Mucosa of stomach (tissue), 1 donor: ENCODE measurements around the gene HNRNPUL2.
"Not testable (repeated sequence)": the region's sequence is repeated elsewhere in the genome, so short reads cannot be mapped to it uniquely, and the experiment has no call there.

Source experiments
- H3K27me3 ChIP-seq: one replicate; pipeline ENCODE4 v1.7.0; 2013; ENCODE audit warnings: mild to moderate bottlenecking, low read length; ENCODE audit not compliant: control insufficient read depth, insufficient read depth
- H3K36me3 ChIP-seq: one replicate; pipeline ENCODE4 v1.7.0; 2013; ENCODE audit warnings: low read length; ENCODE audit not compliant: control insufficient read depth, insufficient read depth
- H3K4me1 ChIP-seq: one replicate; pipeline ENCODE4 v1.7.0; 2013; ENCODE audit warnings: mild to moderate bottlenecking, low read length; ENCODE audit not compliant: control insufficient read depth, insufficient read depth
- H3K4me3 ChIP-seq: one replicate; pipeline ENCODE4 v1.7.0; 2013; ENCODE audit warnings: low read length
- H3K9ac ChIP-seq: one replicate; pipeline ENCODE4 v1.7.0; 2013; ENCODE audit warnings: mild to moderate bottlenecking, low read length, moderate library complexity
- H3K9me3 ChIP-seq: one replicate; pipeline ENCODE4 v1.7.0; 2013; ENCODE audit warnings: mild to moderate bottlenecking, low read length, moderate library complexity; ENCODE audit not compliant: control insufficient read depth
- donor health status: Pancreatic carcinoma.

The HNRNPUL2 gene

DNA sequence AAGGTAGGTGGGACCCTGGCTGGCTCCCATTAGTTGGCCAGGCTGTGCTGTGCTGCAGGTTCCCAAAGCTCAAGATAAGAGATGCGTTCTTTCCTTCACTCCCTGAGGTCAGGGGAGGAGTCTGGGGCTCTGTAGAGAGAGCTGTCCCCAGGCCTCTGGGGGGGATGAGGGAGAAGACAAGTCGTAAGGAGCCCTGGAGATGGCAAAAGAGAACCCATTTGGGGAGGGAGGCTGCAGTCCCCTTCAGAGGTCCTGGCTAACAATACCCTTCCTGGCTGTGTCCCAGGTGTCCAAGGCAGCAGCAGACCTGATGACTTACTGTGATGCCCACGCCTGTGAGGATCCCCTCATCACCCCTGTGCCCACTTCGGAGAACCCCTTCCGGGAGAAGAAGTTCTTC is 18.9 kb downstream of the HNRNPUL2 start:
- H3K36me3 ChIP-seq: peaks cover 5% of the 10 kb centered on the region
- H3K9ac ChIP-seq: peak overlapping the region; percentile 92
- H3K27me3 ChIP-seq: no peaks in the 10 kb centered on the region
- H3K4me3 ChIP-seq: peak overlapping the region; percentile 52
- no peaks in the 10 kb centered on the region for H3K9me3 ChIP-seq
- peaks cover 52% of the 10 kb centered on the region for H3K4me1 ChIP-seq

- Histone ChIP-seq H3K27me3 (no peaks in the 10 kb centered on the region), H3K4me1 (peaks cover 42% of the 10 kb centered on the region), H3K36me3 (peaks cover 5% of the 10 kb centered on the region), H3K9me3 (no peaks in the 10 kb centered on the region), H3K4me3 (peak within 1 kb of the TSS; percentile 75), H3K9ac (peak within 1 kb of the TSS; percentile 45)
Measured at GRCh38 chr11:62707277-62707861, 19.9 kb downstream of the HNRNPUL2 start, which contains the start of the genes BSCL2 and GNG3. Gene BSCL2 (minus strand): TSS chr11:62707424. CDS start chr11:62707195, 229 bp downstream. Gene GNG3 (plus strand): TSS chr11:62707676. CDS start chr11:62708296, 620 bp downstream.

DNA sequence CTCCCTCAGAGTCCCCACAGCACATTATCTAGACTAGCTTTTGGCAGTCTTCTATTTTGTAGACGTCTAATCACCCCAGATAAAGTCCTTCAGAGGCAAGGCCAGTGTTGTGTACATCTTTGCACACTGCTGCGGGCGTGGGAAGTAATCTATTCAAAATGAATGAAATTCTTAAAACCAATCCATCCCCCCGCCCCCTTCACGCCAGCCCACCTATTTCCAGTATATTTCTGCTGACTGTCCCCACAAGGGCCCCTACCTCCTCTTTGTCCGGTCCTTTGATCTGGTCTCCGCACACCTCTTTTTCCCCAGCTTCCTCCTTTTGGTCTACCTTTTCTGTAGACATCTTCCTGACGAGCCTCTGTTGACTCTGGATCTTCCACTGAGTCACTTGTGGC is 20.4 kb downstream of the HNRNPUL2 start:
- H3K9ac ChIP-seq: peak overlapping the region; percentile 45
- H3K27me3 ChIP-seq: no peaks in the 10 kb centered on the region
- H3K36me3 ChIP-seq: peaks cover 5% of the 10 kb centered on the region
- H3K4me1 ChIP-seq: peaks cover 40% of the 10 kb centered on the region
- H3K9me3 ChIP-seq: no peaks in the 10 kb centered on the region
- H3K4me3 ChIP-seq: peak overlapping the region; percentile 75

- Histone ChIP-seq H3K9ac (peak overlapping the region; percentile 55), H3K4me3 (peak overlapping the region; percentile 75), H3K9me3 (no peaks in the 10 kb centered on the region), H3K4me1 (peaks cover 40% of the 10 kb centered on the region), H3K36me3 (peaks cover 5% of the 10 kb centered on the region), H3K27me3 (no peaks in the 10 kb centered on the region)
Measured at GRCh38 chr11:62705880-62706849, 21.1 kb downstream of the HNRNPUL2 start.

- Histone ChIP-seq H3K27me3 (no peaks in the 10 kb centered on the region), H3K4me3 (peak overlapping the region; percentile 43), H3K36me3 (peaks cover under 1% of the 10 kb centered on the region), H3K9me3 (no peaks in the 10 kb centered on the region), H3K4me1 (peaks cover 36% of the 10 kb centered on the region), H3K9ac (peak overlapping the region; percentile 55)
Measured at GRCh38 chr11:62705413-62705812, 21.8 kb downstream of the HNRNPUL2 start.

DNA sequence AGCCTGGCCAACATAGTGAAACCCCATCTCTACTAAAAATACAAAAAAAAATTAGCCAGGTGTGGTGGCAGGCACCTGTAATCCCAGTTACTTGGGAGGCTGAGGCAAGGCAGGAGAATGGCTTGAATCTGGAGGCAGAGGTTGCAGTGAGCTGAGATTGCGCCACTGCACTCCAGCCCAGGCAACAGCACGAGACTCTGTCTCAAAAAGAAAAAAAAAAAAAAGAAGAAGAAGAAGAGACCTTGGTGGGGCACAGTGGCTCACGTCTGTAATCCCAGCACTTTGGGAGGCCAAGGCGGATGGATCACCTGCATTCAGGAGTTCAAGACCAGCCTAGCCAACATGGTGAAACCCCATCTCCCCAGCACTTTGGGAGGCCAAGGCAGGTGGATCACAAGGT is 23.3 kb downstream of the HNRNPUL2 start:
- not testable (repeated sequence) for H3K36me3 ChIP-seq, H3K27me3 ChIP-seq, H3K9ac ChIP-seq, H3K9me3 ChIP-seq, H3K4me3 ChIP-seq
- peaks cover 29% of the 10 kb centered on the region for H3K4me1 ChIP-seq

- Histone ChIP-seq H3K9ac (no peak overlapping the region), H3K9me3 (no peaks in the 10 kb centered on the region), H3K4me3 (no peak overlapping the region)
Measured at GRCh38 chr11:62702246-62702645, 25.0 kb downstream of the HNRNPUL2 start.

DNA sequence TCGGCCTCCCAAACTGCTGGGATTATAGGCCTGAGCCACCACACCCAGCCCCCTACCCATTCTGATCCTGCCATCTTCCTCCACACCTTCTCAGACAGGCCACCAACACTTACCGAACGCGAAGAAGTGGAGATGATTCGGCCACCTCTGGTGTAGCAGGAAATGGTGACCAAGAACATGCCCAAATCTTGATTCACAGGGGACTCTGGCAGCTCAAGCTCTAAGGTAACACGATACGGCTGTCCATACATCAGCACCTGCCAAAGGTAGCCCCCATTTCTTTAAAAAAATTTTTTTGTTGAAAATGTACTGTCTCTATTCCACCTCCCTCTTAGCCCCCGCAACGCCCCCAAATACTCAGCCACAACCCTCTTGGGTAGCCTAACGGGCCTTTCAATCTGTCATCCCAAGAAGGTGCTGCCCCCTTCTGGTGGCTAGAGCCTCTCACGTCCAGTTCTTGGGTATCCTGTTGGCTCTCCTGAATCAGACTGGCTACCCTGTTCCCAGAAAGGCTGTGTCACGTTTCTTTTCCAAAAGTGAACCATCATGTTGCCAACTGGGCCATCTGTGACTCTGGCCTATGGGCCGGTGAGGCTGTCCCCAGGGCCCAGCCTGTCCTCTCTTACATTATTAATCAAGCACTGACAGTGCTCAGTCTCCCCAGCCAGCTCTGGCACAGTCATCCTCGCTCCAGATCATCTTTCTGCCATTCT is 32.6 kb downstream of the HNRNPUL2 start:
- Histone ChIP-seq H3K27me3 (no peaks in the 10 kb centered on the region), H3K9ac (no peak overlapping the region), H3K4me1 (no peaks in the 10 kb centered on the region), H3K36me3 (no peaks in the 10 kb centered on the region), H3K9me3 (no peaks in the 10 kb centered on the region), H3K4me3 (no peak overlapping the region)

More at GRCh38 chr11:62702246-62702645, 25.0 kb downstream of the HNRNPUL2 start:
- Histone ChIP-seq H3K27me3 (no peaks in the 10 kb centered on the region), H3K36me3 (no peaks in the 10 kb centered on the region), H3K4me1 (peaks cover 20% of the 10 kb centered on the region)

DNA sequence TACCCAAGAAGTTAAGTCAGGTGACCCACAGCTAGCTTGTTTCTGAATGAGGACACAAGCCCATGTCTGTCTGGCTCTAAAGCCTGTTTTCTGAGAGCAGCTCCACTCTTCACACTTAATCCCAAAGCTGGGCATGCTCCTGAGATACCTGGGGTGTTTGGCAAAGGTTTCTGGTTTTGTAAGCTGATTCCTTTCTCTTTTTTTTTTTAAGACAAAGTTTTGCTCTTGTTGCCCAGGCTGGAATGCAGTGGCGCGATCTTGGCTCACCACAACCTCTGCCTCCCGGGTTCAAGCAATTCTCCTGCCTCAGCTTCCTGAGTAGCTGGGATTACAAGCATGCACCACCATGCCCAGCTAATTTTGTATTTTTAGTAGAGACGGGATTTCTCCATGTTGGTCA is 33.6 kb downstream of the HNRNPUL2 start:
- not testable (repeated sequence) for H3K27me3 ChIP-seq, H3K9me3 ChIP-seq, H3K36me3 ChIP-seq, H3K4me1 ChIP-seq, H3K9ac ChIP-seq, H3K4me3 ChIP-seq

- peaks cover 15% of the 10 kb centered on the region for H3K27me3 ChIP-seq
- no peak within 1 kb of the TSS for H3K4me3 ChIP-seq
- H3K4me1 ChIP-seq: peaks cover 12% of the 10 kb centered on the region
- no peaks in the 10 kb centered on the region for H3K9me3 ChIP-seq
- peak within 1 kb of the TSS; percentile 37 for H3K9ac ChIP-seq
- no peaks in the 10 kb centered on the region for H3K36me3 ChIP-seq
Measured at GRCh38 chr11:62689421-62690183, 37.7 kb downstream of the HNRNPUL2 start, which contains the start of gene LRRN4CL. Gene LRRN4CL (minus strand): TSS chr11:62689530. CDS start chr11:62688508, 1,022 bp downstream.

- no peaks in the 10 kb centered on the region for H3K36me3 ChIP-seq
- peak overlapping the region; percentile 23 for H3K9ac ChIP-seq
- H3K27me3 ChIP-seq: peaks cover 15% of the 10 kb centered on the region
- H3K9me3 ChIP-seq: no peaks in the 10 kb centered on the region
- H3K4me1 ChIP-seq: peaks cover 12% of the 10 kb centered on the region
- H3K4me3 ChIP-seq: no peak overlapping the region
Measured at GRCh38 chr11:62688491-62688890, 38.8 kb downstream of the HNRNPUL2 start.
